Effector memory CD8-positive, alpha-beta T cell (primary cell): ENCODE data around the gene KSR1.

Experiments used
- ATAC-seq: fragments of 150-1000 bp; cut with Tn5 transposase; replicated peaks from 2 replicates; pipeline ENCODE4 v1.10.0; 2021; ENCODE audit warnings: mild to moderate bottlenecking, moderate library complexity
- DNase-seq, 3 experiments: peaks; one replicate each; pipeline ENCODE4 v3.0.0; 2021
- H3K27ac Mint-ChIP-seq, 2 donors: one replicate each; pipeline ENCODE4 v1.8.0; 2022; ENCODE audit warnings: mild to moderate bottlenecking in 2 of 2, mixed read lengths in 2 of 2, moderate library complexity in 2 of 2
- H3K27me3 Mint-ChIP-seq, 2 donors: one replicate each; pipeline ENCODE4 v1.8.0; 2022; ENCODE audit warnings: mixed read lengths in 2 of 2
- H3K36me3 Mint-ChIP-seq: one replicate; pipeline ENCODE4 v1.8.0; 2022; ENCODE audit warnings: mild to moderate bottlenecking, moderate library complexity, mixed read lengths; ENCODE audit not compliant: insufficient read depth
- H3K4me1 Mint-ChIP-seq, 2 donors: one replicate each; pipeline ENCODE4 v1.8.0; 2022; ENCODE audit warnings: low read depth in 2 of 2, mixed read lengths in 2 of 2
- H3K4me3 Mint-ChIP-seq, 2 donors: one replicate each; pipeline ENCODE4 v1.8.0; 2022; ENCODE audit warnings: mild to moderate bottlenecking in 2 of 2, mixed read lengths in 2 of 2, moderate library complexity in 2 of 2
- H3K9me3 Mint-ChIP-seq, 2 donors: one replicate each; pipeline ENCODE4 v1.8.0; 2022; ENCODE audit warnings: mixed read lengths in 2 of 2

The KSR1 gene

DNA sequence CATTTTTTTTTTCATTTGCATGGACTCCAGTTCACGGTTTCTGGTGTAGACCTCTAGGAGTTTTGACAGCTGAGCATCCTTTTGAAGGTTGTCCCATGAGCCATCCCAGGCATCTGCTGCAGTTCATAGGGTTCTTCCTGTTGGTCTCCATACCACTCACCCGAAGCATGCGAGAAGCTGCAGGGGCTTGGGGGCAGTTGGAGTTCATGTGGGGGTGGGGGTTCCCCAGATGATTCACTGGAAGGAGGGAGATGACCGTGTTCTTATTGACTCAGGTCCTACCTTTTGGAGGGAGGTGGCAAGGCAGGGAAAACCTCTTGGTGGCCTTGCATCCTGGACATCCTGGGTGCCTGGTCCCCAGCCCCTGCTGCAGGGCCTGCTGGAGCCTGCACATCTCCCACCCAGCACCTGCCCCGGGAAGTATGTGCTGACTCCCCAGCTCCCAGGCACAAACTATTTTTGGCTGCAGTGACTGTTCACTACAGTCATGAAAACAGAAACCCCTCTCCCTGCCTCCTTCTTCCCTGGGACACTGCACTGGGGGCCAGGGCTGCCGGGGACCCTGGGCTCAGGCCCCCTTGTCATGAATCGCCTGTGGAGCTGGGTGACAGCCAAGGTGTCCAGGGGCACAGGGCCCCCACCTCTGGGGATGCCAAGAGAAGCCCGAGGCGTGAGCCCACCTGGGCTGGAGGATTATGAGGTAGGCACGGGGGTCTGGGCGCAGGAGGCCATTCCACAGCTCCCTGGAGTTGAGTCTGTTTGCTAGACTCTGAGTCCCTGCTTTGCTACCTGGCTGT, 109.8 kb downstream of the KSR1 start:
- peak overlapping the region in 1 of 2 donors; percentile 86 for H3K27ac Mint-ChIP-seq
- ATAC-seq (no peak), DNase-seq (no peak)
- no peaks in the 10 kb centered on the region for H3K36me3 Mint-ChIP-seq
- peaks cover 11 to 20% of the 10 kb centered on the region in 2 donors for H3K4me1 Mint-ChIP-seq
- no peaks in the 10 kb centered on the region for H3K9me3 Mint-ChIP-seq
- no peak overlapping the region for H3K4me3 Mint-ChIP-seq
- H3K27me3 Mint-ChIP-seq, result no peaks in the 10 kb centered on the region

GRCh38 chr17:27566671-27567562, 110.7 kb downstream of the KSR1 start:
- peak overlapping the region in 1 of 2 donors; percentile 67 for H3K27ac Mint-ChIP-seq
- H3K27me3 Mint-ChIP-seq, result no peaks in the 10 kb centered on the region
- no peaks in the 10 kb centered on the region for H3K9me3 Mint-ChIP-seq
- DNase-seq (no peak), ATAC-seq (no peak)
- peaks cover 11 to 22% of the 10 kb centered on the region in 2 donors for H3K4me1 Mint-ChIP-seq
- no peak overlapping the region for H3K4me3 Mint-ChIP-seq
- no peaks in the 10 kb centered on the region for H3K36me3 Mint-ChIP-seq

- H3K4me1 Mint-ChIP-seq, result peaks cover 15 to 22% of the 10 kb centered on the region in 2 donors
- no peaks in the 10 kb centered on the region for H3K27me3 Mint-ChIP-seq
- H3K27ac Mint-ChIP-seq, result peak overlapping the region in 1 of 2 donors; percentile 67
- no peaks in the 10 kb centered on the region for H3K36me3 Mint-ChIP-seq
- H3K9me3 Mint-ChIP-seq, result no peaks in the 10 kb centered on the region
- no peak for ATAC-seq
- no peak for DNase-seq
- H3K4me3 Mint-ChIP-seq, result no peak overlapping the region
Measured at GRCh38 chr17:27567563-27567859, 111.3 kb downstream of the KSR1 start.

- no peaks in the 10 kb centered on the region for H3K36me3 Mint-ChIP-seq
- peak overlapping the region; percentile 49 to 90 for H3K27ac Mint-ChIP-seq
- H3K4me1 Mint-ChIP-seq, result peaks cover 15 to 21% of the 10 kb centered on the region in 2 donors
- H3K27me3 Mint-ChIP-seq, result no peaks in the 10 kb centered on the region
- H3K9me3 Mint-ChIP-seq, result no peaks in the 10 kb centered on the region
- no peak overlapping the region for H3K4me3 Mint-ChIP-seq
- no peak for DNase-seq
- ATAC-seq, result no peak
Measured at GRCh38 chr17:27568216-27568615, 112.0 kb downstream of the KSR1 start.

GRCh38 chr17:27568811-27569210, 112.6 kb downstream of the KSR1 start:
- Mint-ChIP-seq H3K4me3 (no peak overlapping the region), H3K27ac (peak overlapping the region; percentile 49 to 90), H3K9me3 (no peaks in the 10 kb centered on the region), H3K36me3 (no peaks in the 10 kb centered on the region), H3K27me3 (no peaks in the 10 kb centered on the region), H3K4me1 (peaks cover 15 to 23% of the 10 kb centered on the region in 2 donors)
- ATAC-seq (peak; percentile 44), DNase-seq (no peak)

DNA sequence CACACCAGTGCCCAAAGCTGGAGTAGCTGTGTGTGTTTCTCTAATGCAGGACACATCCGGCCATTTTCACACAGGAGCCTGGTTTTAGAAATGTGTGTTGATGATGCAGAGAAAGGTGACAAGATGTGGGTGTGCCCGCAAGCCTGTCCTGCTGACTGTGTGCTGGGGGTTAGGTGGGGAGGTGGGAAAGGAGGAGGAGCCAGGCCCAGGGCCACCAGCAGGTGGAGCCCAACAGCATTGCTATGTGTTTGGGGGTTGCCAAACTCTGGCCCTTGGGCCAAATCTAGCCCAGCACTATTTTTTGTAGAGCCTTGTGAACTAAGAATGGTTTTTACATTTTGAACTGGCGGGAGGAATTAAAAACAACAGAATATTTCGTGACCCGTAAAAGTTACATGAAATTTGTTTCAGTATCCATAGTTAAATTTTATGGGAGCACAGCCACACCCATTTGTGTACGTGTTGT, 113.0 kb downstream of the KSR1 start:
- Mint-ChIP-seq H3K4me1 (peaks cover 17 to 25% of the 10 kb centered on the region in 2 donors), H3K27ac (peak overlapping the region; percentile 49 to 90), H3K36me3 (no peaks in the 10 kb centered on the region), H3K27me3 (no peaks in the 10 kb centered on the region), H3K4me3 (peak overlapping the region; percentile 5 to 33), H3K9me3 (no peaks in the 10 kb centered on the region)
- ATAC-seq (peak; percentile 99), DNase-seq (peak; percentile 65 to 77 (median 67))

- ATAC-seq (no peak), DNase-seq (no peak)
- peak overlapping the region in 1 of 2 donors; percentile 33 for H3K4me3 Mint-ChIP-seq
- H3K27me3 Mint-ChIP-seq, result no peaks in the 10 kb centered on the region
- H3K9me3 Mint-ChIP-seq, result no peaks in the 10 kb centered on the region
- peaks cover 19 to 29% of the 10 kb centered on the region in 2 donors for H3K4me1 Mint-ChIP-seq
- peak overlapping the region; percentile 49 to 90 for H3K27ac Mint-ChIP-seq
- no peaks in the 10 kb centered on the region for H3K36me3 Mint-ChIP-seq
Measured at GRCh38 chr17:27569884-27570577, 113.8 kb downstream of the KSR1 start.

DNA sequence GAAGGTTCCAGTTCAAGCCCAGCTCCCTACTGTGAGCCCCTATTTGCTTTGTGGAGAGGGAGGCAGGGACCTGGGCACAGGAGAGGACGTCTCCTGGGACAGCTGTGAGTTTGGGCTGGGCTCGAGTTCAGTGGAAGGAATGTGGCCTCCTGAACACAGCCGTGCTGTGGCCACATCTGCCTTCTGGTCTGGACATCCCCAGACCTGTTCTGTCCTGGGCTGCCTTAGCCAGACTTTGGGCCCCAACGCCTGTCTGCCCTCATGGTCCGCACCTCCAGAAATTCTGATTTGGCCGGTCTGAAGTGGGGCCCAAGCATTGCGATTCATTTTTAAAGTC, 114.3 kb downstream of the KSR1 start:
- H3K4me1 Mint-ChIP-seq, result peaks cover 19 to 33% of the 10 kb centered on the region in 2 donors
- no peaks in the 10 kb centered on the region for H3K9me3 Mint-ChIP-seq
- no peak overlapping the region for H3K27ac Mint-ChIP-seq
- no peaks in the 10 kb centered on the region for H3K27me3 Mint-ChIP-seq
- no peaks in the 10 kb centered on the region for H3K36me3 Mint-ChIP-seq
- ATAC-seq (no peak), DNase-seq (no peak)
- no peak overlapping the region for H3K4me3 Mint-ChIP-seq

DNA sequence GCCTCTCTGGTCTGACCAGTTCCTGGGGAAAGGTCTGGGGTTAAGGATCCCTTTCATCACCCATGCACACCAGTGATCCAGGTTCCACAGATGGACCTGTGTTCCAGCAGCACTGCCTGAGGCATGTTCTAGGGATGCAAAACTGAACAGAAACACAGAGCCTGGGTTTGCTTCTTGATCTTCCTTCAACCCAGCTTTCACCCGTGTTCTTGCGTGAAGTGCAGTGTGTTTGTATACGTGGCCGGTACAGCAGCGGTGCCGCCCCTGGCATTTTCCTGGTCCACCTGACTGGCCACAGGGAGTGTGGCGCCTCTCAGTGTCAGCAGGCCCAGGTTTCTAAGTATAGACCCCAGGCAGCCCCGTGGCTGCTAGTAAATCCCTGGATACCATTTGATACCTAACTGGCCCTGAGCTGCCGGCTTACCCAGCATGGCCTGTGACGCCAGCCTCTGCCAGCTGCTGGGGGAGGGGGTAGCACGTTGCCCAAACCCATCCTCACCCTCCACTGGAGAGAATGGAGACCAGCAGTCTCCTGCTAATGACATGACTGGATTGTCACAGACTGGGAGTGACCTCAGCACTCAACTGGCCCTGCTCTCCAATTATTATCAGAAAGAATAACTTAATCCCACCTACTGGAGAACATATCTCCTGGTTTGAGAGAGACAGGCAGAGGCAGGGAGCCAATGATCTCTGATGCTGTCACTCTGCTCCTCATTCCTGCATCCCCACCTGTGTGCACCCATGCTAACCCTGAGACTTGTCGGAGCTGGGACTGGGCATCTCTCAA, 115.5 kb downstream of the KSR1 start:
- DNase-seq, result no peak
- H3K4me3 Mint-ChIP-seq, result no peak overlapping the region
- peak overlapping the region in 1 of 2 donors; percentile 87 for H3K27ac Mint-ChIP-seq
- ATAC-seq, result no peak
- no peaks in the 10 kb centered on the region for H3K36me3 Mint-ChIP-seq
- no peaks in the 10 kb centered on the region for H3K27me3 Mint-ChIP-seq
- peaks cover 21 to 34% of the 10 kb centered on the region in 2 donors for H3K4me1 Mint-ChIP-seq
- no peaks in the 10 kb centered on the region for H3K9me3 Mint-ChIP-seq

DNA sequence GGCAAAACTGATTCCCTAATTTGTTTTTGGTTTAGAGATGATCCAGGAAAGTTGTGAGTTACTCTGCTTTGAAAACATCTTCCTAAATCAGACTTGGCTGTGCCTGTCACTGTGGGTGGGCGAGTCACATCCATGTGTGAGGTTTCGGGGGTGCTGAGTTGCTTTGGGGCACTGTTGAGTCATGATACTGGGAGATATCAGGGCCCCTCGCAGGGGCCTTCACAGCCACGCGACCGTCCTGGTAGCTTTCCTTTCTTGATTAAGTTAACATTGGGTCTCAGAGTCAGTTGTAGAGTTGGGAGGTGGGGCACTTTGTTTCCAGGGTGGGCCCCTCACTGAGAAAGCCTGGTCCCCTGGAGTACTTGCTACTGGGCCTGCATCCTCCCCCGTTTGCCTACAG, 116.4 kb downstream of the KSR1 start:
- no peak overlapping the region for H3K4me3 Mint-ChIP-seq
- peaks cover 21 to 37% of the 10 kb centered on the region in 2 donors for H3K4me1 Mint-ChIP-seq
- DNase-seq, result no peak
- peak overlapping the region; percentile 77 to 87 for H3K27ac Mint-ChIP-seq
- H3K36me3 Mint-ChIP-seq, result no peaks in the 10 kb centered on the region
- H3K9me3 Mint-ChIP-seq, result no peaks in the 10 kb centered on the region
- no peak for ATAC-seq
- H3K27me3 Mint-ChIP-seq, result no peaks in the 10 kb centered on the region

DNA sequence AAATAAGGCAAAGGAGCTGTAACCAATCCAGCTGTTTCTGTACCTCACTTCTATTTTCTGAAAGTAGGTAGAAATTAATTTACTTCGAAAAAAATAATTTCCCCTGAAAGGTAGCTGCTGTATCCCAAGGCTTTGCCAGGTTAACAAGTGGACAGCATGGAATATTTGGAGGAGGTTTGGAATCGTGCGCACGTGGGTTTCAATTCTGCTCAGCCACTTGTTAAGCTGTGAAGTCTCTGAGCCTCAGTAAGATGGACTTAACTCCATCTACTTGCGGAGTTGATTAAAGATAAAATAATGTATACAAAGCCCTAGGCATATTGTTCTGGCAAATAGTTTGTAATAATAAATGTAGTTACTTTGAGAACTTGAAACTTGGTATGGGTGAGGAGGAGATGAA, 117.3 kb downstream of the KSR1 start:
- Mint-ChIP-seq H3K4me1 (peaks cover 21 to 37% of the 10 kb centered on the region in 2 donors), H3K27me3 (no peaks in the 10 kb centered on the region), H3K36me3 (no peaks in the 10 kb centered on the region), H3K9me3 (no peaks in the 10 kb centered on the region), H3K4me3 (no peak overlapping the region), H3K27ac (no peak overlapping the region)
- DNase-seq (no peak), ATAC-seq (no peak)

DNA sequence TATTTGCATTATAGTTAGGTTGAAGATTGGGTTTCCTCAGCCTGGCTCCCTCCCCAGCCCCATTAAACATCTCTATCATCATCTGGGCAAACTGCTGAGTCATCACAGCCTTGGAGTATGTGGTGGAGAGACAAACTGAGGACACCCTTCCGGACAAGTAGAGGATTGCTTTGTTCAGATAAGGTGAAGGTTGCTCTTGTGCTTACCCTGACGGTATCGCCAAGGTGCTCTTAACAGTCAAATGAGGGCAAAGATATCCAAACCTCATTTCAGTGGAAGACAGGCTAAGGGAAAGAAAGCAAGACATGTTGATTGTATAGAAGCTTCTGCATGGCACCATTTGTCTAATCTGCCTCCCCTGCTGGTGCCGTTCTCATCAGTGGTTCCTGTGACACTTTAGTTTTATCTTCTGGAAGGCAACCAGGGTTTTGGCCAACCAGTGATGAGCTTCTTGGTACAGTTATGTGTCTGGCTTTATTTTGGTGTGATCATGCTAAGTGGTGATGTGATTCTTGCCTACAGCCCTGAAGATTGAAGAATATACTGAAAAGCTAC, 117.8 kb downstream of the KSR1 start:
- Mint-ChIP-seq H3K27ac (no peak overlapping the region), H3K4me3 (no peak overlapping the region), H3K4me1 (peaks cover 19 to 33% of the 10 kb centered on the region in 2 donors), H3K36me3 (no peaks in the 10 kb centered on the region), H3K27me3 (no peaks in the 10 kb centered on the region), H3K9me3 (no peaks in the 10 kb centered on the region)
- ATAC-seq, result no peak
- no peak for DNase-seq
